Lower lobe of right lung (tissue), 2 donors: ENCODE measurements around the gene CYBA. TPM values are rescaled to one million over a fixed set of nuclear protein-coding genes. Genes with fewer than 3 reads are reported as not detected.
A peak's percentile ranks its signal among the peaks of the same experiment; 100 is the strongest.

Experiments
- ATAC-seq, 2 donors: fragments of 200-7000 bp; cut with Tn5 transposase; one replicate each; pipeline ENCODE4 v1.9.1; 2020 to 2022; ENCODE audit warnings: mild to moderate bottlenecking in 2 of 2, moderate library complexity in 2 of 2
- DNase-seq: peaks from one replicate; pipeline ENCODE4 v3.0.0-alpha.2; 2020
- H3K27ac ChIP-seq: fragments of 200-600 bp; one replicate; pipeline ENCODE4 v1.8.0; 2022
- H3K27me3 ChIP-seq: fragments of 200-600 bp; one replicate; pipeline ENCODE4 v1.8.0; 2022; ENCODE audit warnings: low read depth
- H3K36me3 ChIP-seq: fragments of 200-600 bp; one replicate; pipeline ENCODE4 v1.8.0; 2022; ENCODE audit warnings: mild to moderate bottlenecking
- H3K4me1 ChIP-seq: fragments of 200-600 bp; one replicate; pipeline ENCODE4 v1.8.0; 2022
- H3K4me3 ChIP-seq: fragments of 200-600 bp; one replicate; pipeline ENCODE4 v1.8.0; 2022; ENCODE audit warnings: mild to moderate bottlenecking
- H3K9me3 ChIP-seq: fragments of 200-600 bp; one replicate; pipeline ENCODE4 v1.8.0; 2022
- CTCF ChIP-seq: fragments of 200-600 bp; IDR thresholded peaks from one replicate; pipeline ENCODE4 v1.8.0; 2022; ENCODE audit warnings: antibody characterized with exemption, mild to moderate bottlenecking
- intact Hi-C: fragments of 100-400 bp; cut with DNase I; formaldehyde crosslinking; loops from one replicate; pipeline ENCODE4 v1.11.0; 2022
- total RNA-seq: library from RNA; stranded (reverse); fragmentation: NEBNext Ultra II Directional; extraction: Animal tissue kit (Norgen Biotek cat#: 25700); gene quantifications from one replicate; pipeline ENCODE4 v1.2.1, GENCODE V29; 2021
- donor health status: DM: no; HTN: yes; CAD: no; lungs with severe emphysema.

CYBA gene
- total RNA-seq, 1 donor from 2014 or later = 371 TPM

DNA sequence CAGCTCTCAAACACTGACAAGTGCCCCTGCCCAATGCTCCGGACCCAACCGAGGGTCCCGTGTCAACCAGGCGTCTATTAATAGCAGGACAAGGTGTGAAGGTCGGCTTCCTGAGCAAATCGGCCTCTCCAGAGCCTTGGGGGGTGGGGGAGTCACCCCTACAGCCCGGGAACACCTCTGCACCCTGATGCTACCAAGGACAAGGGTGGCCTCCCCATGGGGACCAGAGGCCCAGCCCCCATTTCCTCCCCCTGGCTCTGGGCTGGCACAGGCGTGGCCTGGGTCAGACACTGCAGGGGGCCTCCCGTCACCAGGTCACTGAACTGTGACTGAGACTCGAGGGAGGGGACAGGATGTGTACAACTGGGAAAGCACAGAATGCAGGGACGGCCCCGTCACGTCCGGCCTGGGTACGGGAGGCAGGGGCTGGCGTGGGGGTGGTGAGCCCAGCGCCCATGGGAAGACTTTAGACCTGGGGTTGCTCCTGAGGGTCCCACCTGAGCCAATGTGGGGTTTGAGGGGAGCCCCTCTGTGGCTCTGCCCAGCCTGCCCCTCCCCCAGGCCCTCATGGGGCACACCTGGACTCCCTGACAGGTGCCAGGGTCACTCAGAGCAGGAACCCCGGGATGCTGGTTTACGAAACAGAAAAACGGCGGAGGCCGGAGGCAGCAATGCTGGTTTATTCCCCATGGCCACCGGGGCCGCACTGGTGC lies 579 bp upstream of the CYBA start:
- DNase-seq = peak; percentile 74
- peaks cover 29% of the 10 kb centered on the region for H3K4me1 ChIP-seq
- no peaks in the 10 kb centered on the region for H3K27me3 ChIP-seq
- peak; percentile 46 to 69 for ATAC-seq
- H3K9me3 ChIP-seq = no peaks in the 10 kb centered on the region
- peak overlapping the region; percentile 90 for H3K27ac ChIP-seq
- intact Hi-C loops = no loop called here
- H3K36me3 ChIP-seq = peaks cover 44% of the 10 kb centered on the region
- TF ChIP-seq CTCF = no peak
- peak overlapping the region; percentile 91 for H3K4me3 ChIP-seq

- peak overlapping the region; percentile 90 for H3K27ac ChIP-seq
- no peaks in the 10 kb centered on the region for H3K27me3 ChIP-seq
- ATAC-seq (peak; percentile 60 to 61), DNase-seq (peak; percentile 79)
- H3K36me3 ChIP-seq = peaks cover 31% of the 10 kb centered on the region
- peaks cover 29% of the 10 kb centered on the region for H3K4me1 ChIP-seq
- TF ChIP-seq CTCF = no peak
- H3K4me3 ChIP-seq = peak overlapping the region; percentile 91
- intact Hi-C loops = no loop called here
- no peaks in the 10 kb centered on the region for H3K9me3 ChIP-seq
Measured at GRCh38 chr16:88649924-88650748, 717 bp downstream of the CYBA start.

DNA sequence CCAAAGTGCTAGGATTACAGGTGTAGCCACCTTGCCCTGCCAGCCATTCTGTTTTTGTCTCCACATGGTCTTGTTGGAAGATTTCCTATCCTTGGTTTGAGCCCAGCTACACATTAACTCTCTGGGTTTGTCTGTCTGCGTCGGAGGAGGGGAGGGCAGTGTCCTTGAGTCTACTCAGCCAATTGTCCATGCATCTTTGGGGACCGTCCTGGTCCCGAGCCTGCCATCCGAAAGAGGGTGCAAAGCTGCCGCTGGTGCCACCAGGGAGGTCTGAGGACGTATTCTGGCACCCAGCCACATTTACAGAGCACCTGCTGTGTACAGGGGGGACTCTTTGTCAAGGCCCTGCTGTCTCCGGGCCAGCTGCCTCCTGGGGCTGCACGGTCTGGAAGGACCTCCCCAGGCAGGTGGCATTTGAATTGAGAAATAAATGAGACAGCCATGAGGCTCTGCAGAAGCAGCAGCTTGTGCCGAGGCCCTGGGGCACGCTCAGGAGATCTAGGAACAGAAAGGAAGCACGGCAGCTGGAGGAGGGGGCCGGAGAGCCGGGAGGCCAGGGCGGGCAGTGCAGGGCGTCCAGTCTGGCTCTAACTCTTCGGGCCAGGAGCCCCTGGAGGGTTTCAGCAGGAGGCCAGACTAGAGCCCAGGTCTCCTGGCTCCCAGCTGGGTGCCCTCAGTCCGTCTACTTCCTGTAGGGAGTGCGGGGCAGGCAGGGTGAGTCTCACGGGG lies 1.5 kb downstream of the CYBA start:
- intact Hi-C loops = no loop called here
- Histone ChIP-seq H3K36me3 (peaks cover 23% of the 10 kb centered on the region), H3K4me3 (peak overlapping the region; percentile 91), H3K9me3 (no peaks in the 10 kb centered on the region), H3K27ac (peak overlapping the region; percentile 90), H3K27me3 (no peaks in the 10 kb centered on the region), H3K4me1 (peaks cover 29% of the 10 kb centered on the region)
- no peak for ATAC-seq
- no peak for TF ChIP-seq CTCF
- DNase-seq = peak; percentile 55

DNA sequence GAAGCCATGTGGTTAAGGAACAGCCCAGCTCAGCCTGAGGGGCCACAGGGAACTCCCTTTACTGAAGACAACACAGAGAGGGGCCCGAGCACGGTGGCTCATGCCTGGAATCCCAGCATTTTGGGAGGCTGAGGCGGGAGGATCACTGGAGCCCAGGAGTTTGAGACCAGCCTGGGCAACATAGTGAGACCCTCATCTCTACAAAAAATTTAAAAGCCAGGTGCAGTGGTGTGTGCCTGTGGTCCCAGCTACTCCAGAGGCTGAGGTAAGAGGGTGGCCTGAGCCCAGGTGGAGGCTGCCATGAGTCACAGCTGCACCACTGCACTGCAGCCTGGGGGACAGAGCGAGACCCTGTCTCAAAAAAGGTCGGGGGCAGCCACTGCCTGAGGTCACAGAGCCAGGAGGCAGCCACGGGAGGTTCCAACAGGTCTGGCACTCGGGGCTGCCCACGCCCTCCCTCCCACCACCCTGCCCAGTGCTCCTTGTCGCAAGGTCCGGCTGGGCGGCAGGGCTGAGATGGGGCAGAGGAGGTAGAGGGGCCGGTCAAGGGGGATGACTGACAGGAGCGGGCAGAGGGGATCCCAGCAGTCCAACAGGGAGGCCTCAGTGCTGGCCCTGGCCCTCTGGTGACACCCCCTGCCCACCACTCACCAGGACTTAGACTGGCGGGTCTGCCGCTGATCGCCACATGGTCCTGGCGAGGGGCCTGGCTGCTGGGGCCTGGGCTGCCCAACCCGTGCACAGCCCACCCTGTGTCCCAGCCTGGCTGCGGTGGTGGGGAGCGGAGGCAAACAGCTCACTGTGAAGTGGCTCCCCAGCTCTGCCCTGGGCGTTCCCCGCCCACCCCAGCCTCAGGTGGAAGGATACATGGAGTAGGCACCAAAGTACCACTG lies 3.4 kb downstream of the CYBA start:
- H3K4me1 ChIP-seq = peaks cover 29% of the 10 kb centered on the region
- no peak overlapping the region for H3K4me3 ChIP-seq
- intact Hi-C loops = no loop called here

More for the DNA sequence above, 3.4 kb downstream of the CYBA start:
- no peak for TF ChIP-seq CTCF
- H3K36me3 ChIP-seq = peaks cover 18% of the 10 kb centered on the region
- ATAC-seq = no peak
- no peaks in the 10 kb centered on the region for H3K9me3 ChIP-seq
- no peak for DNase-seq
- no peak overlapping the region for H3K27ac ChIP-seq
- H3K27me3 ChIP-seq = no peaks in the 10 kb centered on the region
